Smooth muscle cell (in vitro differentiated cells): ENCODE measurements around the gene NOLC1. TPM values are rescaled to one million over a fixed set of nuclear protein-coding genes. Genes with fewer than 3 reads are reported as not detected.

ENCODE experiments used
- DNase-seq: peaks from one replicate; lab custom pipeline; 2025; ENCODE audit not compliant: unreplicated experiment; lab: John Stamatoyannopoulos, UW
- H2AFZ ChIP-seq: fragments of 200-600 bp; sonication (generic); 2 replicates; pipeline ENCODE4 v1.6.0; 2016; ENCODE audit warnings: antibody characterized with exemption, low read depth, mild to moderate bottlenecking
- H3F3A ChIP-seq: fragments of 200-600 bp; sonication (generic); 2 replicates; pipeline ENCODE4 v1.6.0; 2017; ENCODE audit warnings: antibody characterized with exemption, low read depth
- H3K27ac ChIP-seq: fragments of 200-600 bp; sonication (generic); 2 replicates; pipeline ENCODE4 v1.5.1; 2016; ENCODE audit warnings: low read depth, mild to moderate bottlenecking
- H3K27me3 ChIP-seq: fragments of 200-600 bp; sonication (generic); 2 replicates; pipeline ENCODE4 v1.6.1; 2016; ENCODE audit warnings: low read depth, mild to moderate bottlenecking
- H3K36me3 ChIP-seq: fragments of 200-600 bp; sonication (generic); 2 replicates; pipeline ENCODE4 v1.5.1; 2016; ENCODE audit warnings: low read depth
- H3K4me1 ChIP-seq: fragments of 200-600 bp; sonication (generic); 2 replicates; pipeline ENCODE4 v1.5.1; 2016; ENCODE audit warnings: low read depth
- H3K4me2 ChIP-seq: fragments of 200-600 bp; sonication (generic); 2 replicates; pipeline ENCODE4 v1.6.0; 2016; ENCODE audit warnings: mild to moderate bottlenecking
- H3K4me3 ChIP-seq: fragments of 200-600 bp; sonication (generic); 2 replicates; pipeline ENCODE4 v1.5.1; 2016; ENCODE audit warnings: mild to moderate bottlenecking
- H3K79me2 ChIP-seq: fragments of 200-600 bp; sonication (generic); 2 replicates; pipeline ENCODE4 v1.6.0; 2016; ENCODE audit warnings: low read depth, mild to moderate bottlenecking
- H3K9ac ChIP-seq: fragments of 200-600 bp; sonication (generic); 2 replicates; pipeline ENCODE4 v1.6.0; 2016; ENCODE audit warnings: low read depth
- H3K9me3 ChIP-seq: fragments of 200-600 bp; sonication (generic); replicated peaks from 2 replicates; pipeline ENCODE4 v1.5.1; 2016; ENCODE audit warnings: low read depth
- H4K20me1 ChIP-seq: fragments of 200-600 bp; sonication (generic); 2 replicates; pipeline ENCODE4 v1.6.0; 2016; ENCODE audit warnings: low read depth
- CTCF ChIP-seq: fragments of 200-600 bp; sonication (generic); IDR thresholded peaks from 2 replicates; pipeline ENCODE4 v1.5.1; 2017; ENCODE audit warnings: borderline replicate concordance, mild to moderate bottlenecking, antibody characterized with exemption; ENCODE audit not compliant: insufficient read depth, poor library complexity, severe bottlenecking
- WGBS: methylation state at CpG from one replicate; pipeline ENCODE4 v1.1.7; 2016; ENCODE audit warnings: low lambda C conversion rate; 5-methylcytosine and 5-hydroxymethylcytosine counted together
- polyA plus RNA-seq: library from polyadenylated mRNA; unstranded; fragments of >200 nt; fragmentation: Nextera tagmentation; extraction: Ambion mirVana; gene quantifications from 2 replicates; pipeline ENCODE4 v1.2.1, GENCODE V29; 2016
- total RNA-seq: library from RNA; depleted of rRNA; stranded (reverse); fragments of >200 nt; gene quantifications from 2 replicates; pipeline ENCODE4 v1.2.3, GENCODE V29; 2014

The NOLC1 gene
- total and polyA plus RNA-seq, 2 experiments from 2014 or later = 41.2 to 46.6 TPM

GRCh38 chr10:102153093-102153620 lies 968 bp downstream of the NOLC1 start:
- Histone ChIP-seq H3K36me3 (peaks cover 8% of the 10 kb centered on the region), H3K27ac (peak overlapping the region; percentile 97), H3K4me1 (peaks cover 5% of the 10 kb centered on the region)

DNA sequence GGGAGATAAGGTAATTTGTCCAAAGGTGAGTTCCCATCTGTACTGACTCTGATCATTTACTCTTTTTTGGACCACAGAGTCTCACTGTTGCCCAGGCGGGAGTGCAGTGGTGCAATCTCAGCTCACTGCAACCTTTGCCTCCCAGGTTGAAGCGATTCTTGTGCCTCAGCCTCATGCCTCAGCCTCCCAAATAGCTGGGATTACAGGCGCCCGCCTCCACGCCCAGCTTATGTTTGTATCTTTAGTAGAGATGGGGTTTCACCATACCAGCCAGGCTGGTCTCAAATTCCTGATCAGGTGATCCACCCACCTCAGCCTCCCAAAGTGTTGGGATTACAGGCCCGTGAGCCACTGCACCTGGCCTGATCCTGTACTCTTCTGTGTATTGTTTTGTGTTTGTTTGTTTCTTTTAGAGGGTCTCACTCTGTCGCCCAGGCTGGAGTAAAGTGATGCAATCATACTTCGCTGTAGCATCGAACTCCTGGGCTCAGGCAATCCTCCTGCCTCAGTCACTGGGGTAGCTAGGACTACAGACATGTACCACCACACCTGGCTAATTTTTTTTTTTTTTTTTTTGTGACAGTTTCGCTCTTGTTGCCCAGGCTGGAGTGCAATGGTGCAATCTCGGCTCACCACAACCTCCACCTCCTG lies 2.4 kb downstream of the NOLC1 start:
- H3K4me2 ChIP-seq = no peak overlapping the region
- peaks cover 17% of the 10 kb centered on the region for H3K36me3 ChIP-seq
- WGBS = 97% methylated on average over 11 of the region's 11 CpGs
- H3K79me2 ChIP-seq = peaks cover 66% of the 10 kb centered on the region
- no peak for TF ChIP-seq CTCF
- no peak overlapping the region for H3K4me3 ChIP-seq
- H3K27ac ChIP-seq = no peak overlapping the region
- DNase-seq = no peak
- H4K20me1 ChIP-seq = peaks cover 61% of the 10 kb centered on the region
- no peaks in the 10 kb centered on the region for H3K9me3 ChIP-seq
- H3F3A ChIP-seq = peaks cover 32% of the 10 kb centered on the region
- H3K27me3 ChIP-seq = no peaks in the 10 kb centered on the region
- H2AFZ ChIP-seq = no peak overlapping the region
- no peak overlapping the region for H3K9ac ChIP-seq
- H3K4me1 ChIP-seq = peaks cover 5% of the 10 kb centered on the region

More at GRCh38 chr10:102153093-102153620, 968 bp downstream of the NOLC1 start:
- 36% methylated on average over 5 of the region's 5 CpGs for WGBS
- Histone ChIP-seq H3K9me3 (no peaks in the 10 kb centered on the region), H3K9ac (peak overlapping the region; percentile 94), H3K4me2 (peak overlapping the region; percentile 93), H3K79me2 (peaks cover 63% of the 10 kb centered on the region), H3K27me3 (no peaks in the 10 kb centered on the region), H2AFZ (no peak overlapping the region), H4K20me1 (peaks cover 65% of the 10 kb centered on the region), H3K4me3 (peak overlapping the region; percentile 86), H3F3A (peaks cover 37% of the 10 kb centered on the region)
- TF ChIP-seq CTCF = no peak
- no peak for DNase-seq

GRCh38 chr10:102157224-102157623 lies 5.0 kb downstream of the NOLC1 start:
- H4K20me1 ChIP-seq = peaks cover 54% of the 10 kb centered on the region
- no peak overlapping the region for H3K27ac ChIP-seq
- peaks cover 30% of the 10 kb centered on the region for H3K36me3 ChIP-seq
- TF ChIP-seq CTCF = no peak
- H2AFZ ChIP-seq = no peak overlapping the region
- H3F3A ChIP-seq = peaks cover 15% of the 10 kb centered on the region
- DNase-seq = no peak
- H3K9me3 ChIP-seq = no peaks in the 10 kb centered on the region
- WGBS = 89% methylated on average over 3 of the region's 3 CpGs
- no peak overlapping the region for H3K9ac ChIP-seq
- peaks cover 5% of the 10 kb centered on the region for H3K4me1 ChIP-seq
- H3K27me3 ChIP-seq = no peaks in the 10 kb centered on the region
- H3K4me2 ChIP-seq = no peak overlapping the region
- H3K4me3 ChIP-seq = no peak overlapping the region
- H3K79me2 ChIP-seq = peaks cover 60% of the 10 kb centered on the region
